GM12864 (cell line): ENCODE measurements around the gene PCMT1.

Experiments used
- DNase-seq: peaks from one replicate; pipeline ENCODE4 v3.0.0-alpha.2; 2011; ENCODE audit warnings: low read depth
- H3K4me3 ChIP-seq: 2 replicates; pipeline ENCODE4 v1.5.1; 2011; ENCODE audit warnings: mild to moderate bottlenecking, low read depth, low read length, control low read depth
- TF ChIP-seq, protein P1 (sequence below): IDR thresholded peaks from 2 replicates; pipeline ENCODE4 v1.5.1; 2011; ENCODE audit warnings: low read depth, mild to moderate bottlenecking, moderate library complexity, low read length, control low read depth, inconsistent platforms; ENCODE audit errors: missing control alignments

Gene PCMT1

DNA sequence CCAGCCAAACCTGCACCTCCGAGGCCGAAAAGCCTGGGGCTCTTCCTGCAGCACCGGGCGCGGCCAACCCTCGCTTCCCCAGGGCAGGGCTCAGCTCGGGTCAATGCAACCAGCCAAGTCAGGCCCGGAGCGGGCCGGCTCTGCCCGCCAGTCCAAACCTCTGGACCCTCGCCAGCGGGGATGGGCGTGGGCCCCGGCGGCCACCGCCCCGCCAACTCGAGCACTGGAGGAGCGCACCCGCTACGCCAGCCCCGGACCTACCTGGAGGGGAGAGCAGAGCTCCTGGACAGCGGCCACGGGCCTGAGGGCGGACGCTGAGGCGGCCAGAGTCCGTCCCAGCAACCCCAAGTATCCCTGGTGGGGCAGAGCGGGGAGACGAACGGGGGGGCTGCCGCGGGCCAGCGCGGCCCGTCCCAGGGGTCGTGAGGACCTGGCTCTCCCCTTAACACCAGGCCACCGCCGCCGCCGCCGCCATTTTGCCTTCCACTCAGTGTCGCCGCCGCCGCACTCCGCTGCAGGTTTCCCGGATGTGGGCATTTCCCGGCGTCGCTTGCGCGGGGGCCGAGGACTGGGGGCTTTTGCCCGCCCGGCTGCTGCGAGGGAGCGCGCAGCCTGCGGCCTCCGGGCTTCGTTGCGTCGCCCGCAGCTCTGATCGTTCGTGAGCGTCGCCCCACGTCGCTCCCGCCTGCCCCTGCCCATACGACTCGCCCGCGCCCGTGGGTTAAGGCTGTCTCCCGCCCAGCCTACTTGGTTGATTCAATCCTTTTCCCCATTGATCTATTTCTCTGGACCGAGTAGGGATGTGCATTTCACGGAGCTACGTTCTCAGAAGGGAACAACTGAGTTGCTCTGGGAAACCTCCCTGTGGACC lies 31.7 kb upstream of the PCMT1 start, which contains the start of gene LATS1:
Gene LATS1, minus strand, starts transcription at position 514 of the 871 bp plus-strand sequence. CDS start 15,975 bp downstream, outside the sequence.
- DNase-seq = peak; percentile 41
- H3K4me3 ChIP-seq = peak within 1 kb of the TSS; percentile 89
- TF ChIP-seq, protein P1, sequence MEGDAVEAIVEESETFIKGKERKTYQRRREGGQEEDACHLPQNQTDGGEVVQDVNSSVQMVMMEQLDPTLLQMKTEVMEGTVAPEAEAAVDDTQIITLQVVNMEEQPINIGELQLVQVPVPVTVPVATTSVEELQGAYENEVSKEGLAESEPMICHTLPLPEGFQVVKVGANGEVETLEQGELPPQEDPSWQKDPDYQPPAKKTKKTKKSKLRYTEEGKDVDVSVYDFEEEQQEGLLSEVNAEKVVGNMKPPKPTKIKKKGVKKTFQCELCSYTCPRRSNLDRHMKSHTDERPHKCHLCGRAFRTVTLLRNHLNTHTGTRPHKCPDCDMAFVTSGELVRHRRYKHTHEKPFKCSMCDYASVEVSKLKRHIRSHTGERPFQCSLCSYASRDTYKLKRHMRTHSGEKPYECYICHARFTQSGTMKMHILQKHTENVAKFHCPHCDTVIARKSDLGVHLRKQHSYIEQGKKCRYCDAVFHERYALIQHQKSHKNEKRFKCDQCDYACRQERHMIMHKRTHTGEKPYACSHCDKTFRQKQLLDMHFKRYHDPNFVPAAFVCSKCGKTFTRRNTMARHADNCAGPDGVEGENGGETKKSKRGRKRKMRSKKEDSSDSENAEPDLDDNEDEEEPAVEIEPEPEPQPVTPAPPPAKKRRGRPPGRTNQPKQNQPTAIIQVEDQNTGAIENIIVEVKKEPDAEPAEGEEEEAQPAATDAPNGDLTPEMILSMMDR = no peak

GRCh38 chr6:149719531-149719930 lies 30.0 kb upstream of the PCMT1 start:
- H3K4me3 ChIP-seq = no peak overlapping the region
- no peak for DNase-seq
- TF ChIP-seq, protein P1 = no peak

DNA sequence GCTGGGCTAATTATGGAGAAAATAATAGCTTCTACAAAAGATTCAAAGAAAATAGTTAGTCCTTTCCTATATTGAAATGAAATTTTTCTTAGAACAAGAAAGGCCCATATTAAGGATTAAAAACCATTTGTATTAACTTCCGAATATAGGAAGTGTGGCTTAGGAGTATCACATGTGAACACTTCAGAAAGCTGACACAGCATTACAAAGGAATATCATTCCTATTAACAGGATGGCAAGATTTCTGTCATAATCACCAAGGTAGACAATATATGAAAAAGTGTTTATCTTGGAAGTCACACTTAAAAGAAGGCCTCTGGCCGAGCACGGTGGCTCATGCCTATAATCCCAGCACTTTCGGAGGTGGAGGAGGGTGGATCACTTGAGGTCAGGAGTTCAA lies 26.3 kb upstream of the PCMT1 start:
- DNase-seq = no peak
- TF ChIP-seq, protein P1 = no peak
- H3K4me3 ChIP-seq = no peak overlapping the region

GRCh38 chr6:149723771-149724417 lies 25.6 kb upstream of the PCMT1 start:
- no peak overlapping the region for H3K4me3 ChIP-seq
- TF ChIP-seq, protein P1 = peak; percentile 81
- no peak for DNase-seq

DNA sequence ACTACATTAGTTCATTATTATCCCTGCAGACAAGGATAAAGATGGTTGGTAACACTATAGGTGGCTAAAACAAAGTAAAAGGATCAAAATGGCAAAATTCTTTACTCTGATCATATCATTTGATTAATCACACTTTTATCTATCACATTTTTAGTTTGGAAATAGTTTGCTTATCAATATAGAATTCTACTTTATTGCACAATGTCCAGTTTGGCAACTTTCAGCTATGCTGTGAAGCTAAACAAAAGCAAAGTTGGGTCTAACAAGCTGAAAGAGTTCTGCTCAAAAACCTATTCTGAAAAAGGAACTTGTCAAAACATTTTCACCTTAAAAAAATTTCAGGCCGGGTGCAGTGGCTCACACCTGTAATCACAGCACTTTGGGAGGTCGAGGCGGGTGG lies 23.8 kb upstream of the PCMT1 start:
- TF ChIP-seq, protein P1 = no peak
- no peak overlapping the region for H3K4me3 ChIP-seq

DNA sequence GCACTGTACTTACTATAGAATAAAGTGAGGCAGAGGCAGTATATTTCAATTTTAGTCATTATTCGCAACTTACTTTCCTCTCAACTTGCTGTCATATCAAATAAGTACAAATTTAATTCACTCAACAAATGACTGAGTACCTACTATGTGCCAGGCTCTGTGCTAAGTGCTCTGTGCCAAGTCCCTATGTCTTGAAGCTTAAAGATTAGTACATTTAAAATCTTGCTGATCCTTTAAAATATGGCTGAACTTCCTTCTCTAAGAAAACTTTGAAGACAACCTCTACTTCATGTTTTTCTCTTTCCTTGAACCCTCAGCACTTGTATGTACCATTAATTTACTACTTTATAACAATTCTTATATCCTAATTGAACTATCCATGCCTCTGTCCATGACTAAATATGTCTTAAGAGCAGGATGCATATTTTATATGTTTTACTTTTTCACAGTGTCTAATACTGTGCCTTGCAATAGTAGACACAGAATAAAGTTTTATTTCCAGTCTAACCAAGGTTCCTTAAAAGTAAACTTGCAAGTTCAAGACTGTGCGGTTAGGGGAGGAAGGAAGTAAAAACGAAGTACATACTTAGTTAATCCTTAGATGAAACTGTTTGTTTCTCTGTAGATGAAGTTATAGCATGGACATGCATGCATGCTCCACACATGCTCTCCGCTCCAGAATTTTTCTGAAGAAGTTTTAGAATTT lies 21.6 kb upstream of the PCMT1 start:
- TF ChIP-seq, protein P1 = no peak
- DNase-seq = no peak
- H3K4me3 ChIP-seq = no peak overlapping the region

More for the DNA sequence above, 23.8 kb upstream of the PCMT1 start:
- no peak for DNase-seq
